ENCODE results near the gene SPATA31C1.
"Not testable (repeated sequence)": the region's sequence is repeated elsewhere in the genome, so short reads cannot be mapped to it uniquely, and the experiment has no call there.

The SPATA31C1 gene

DNA sequence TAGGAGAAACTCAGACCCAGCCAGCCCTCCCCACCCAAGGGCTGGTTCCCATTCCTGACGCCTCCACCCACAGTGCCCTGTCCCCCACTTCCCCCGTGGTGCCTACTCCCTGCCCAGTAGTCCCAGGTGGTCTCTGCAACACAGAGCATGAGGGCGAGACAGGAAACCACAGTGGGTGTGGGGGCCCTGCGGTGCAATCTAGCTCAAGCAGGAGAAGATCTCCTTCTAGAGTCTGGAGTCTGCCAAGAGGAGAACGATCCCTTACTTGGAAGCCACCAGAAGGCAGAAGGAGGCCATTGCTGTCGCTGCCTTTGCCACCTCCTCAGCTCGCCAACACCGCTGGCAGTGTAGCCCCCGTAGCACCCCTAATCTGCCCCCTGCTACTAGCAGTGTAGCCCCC is 20.2 kb downstream of the SPATA31C1 start:
- not testable (repeated sequence) for DNase-seq (ENCODE audit: low read depth in 2 of 2)

DNA sequence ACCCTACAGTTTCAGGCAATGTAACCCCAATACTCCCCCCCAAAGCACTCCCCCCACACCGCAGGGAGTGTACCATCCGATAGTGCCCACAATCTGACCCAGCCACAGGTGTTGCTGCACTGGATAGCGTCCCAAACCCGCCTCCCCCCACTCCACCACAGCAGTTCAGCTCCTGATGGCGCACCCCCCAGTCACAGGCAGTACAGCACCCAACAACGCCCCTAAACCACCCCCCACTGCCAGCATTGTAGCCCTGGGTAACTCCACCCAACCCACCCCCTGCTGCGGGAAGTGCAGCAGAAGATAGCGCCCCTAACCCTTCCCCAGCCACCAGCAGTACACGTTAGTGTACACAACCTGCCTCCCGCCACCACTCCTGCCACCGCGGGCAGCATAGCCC is 20.6 kb downstream of the SPATA31C1 start:
- not testable (repeated sequence) for DNase-seq (ENCODE audit: low read depth in 2 of 2)

DNA sequence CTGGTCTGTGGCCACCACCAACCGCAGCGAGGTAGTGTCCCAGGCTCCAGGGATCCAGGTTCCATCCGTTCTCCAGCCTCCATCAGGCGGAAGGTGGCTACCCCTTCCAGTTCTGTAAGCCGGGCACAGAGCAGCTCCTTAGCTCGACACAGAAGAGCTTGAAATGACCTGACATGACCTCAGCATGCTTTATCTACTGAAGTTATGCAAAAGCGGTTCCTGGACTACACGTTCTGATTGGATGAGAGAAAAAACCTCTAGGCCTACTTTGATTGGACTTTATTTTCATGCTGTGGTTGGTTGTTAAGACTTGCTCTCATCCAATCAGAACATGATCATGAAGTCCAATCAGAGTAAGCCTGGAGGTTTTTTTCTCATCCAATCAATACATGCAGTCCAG is 21.3 kb downstream of the SPATA31C1 start:
- not testable (repeated sequence) for DNase-seq (ENCODE audit: low read depth in 2 of 2)

DNA sequence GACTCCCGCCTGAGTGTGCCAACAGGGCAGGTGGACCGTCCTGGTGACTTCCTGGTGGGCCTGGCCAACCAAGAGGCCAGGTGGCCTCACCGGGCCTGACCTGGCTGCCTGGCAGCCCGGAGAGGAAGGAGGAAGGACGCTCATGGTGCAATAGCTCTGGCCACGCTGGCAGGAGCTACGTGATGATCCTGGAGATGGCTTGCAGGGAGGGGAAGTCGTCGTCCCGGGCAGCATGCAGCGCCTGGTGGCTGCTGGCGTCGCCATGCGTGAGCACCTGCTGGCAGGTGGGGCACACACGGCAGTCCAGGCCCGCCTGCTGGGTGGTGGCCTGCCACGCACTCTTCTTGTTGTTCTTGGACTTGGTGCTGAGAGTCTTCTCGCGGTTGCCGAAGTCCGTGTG is 26.3 kb downstream of the SPATA31C1 start:
- DNase-seq (ENCODE audit: low read depth in 2 of 2), result no peak

DNA sequence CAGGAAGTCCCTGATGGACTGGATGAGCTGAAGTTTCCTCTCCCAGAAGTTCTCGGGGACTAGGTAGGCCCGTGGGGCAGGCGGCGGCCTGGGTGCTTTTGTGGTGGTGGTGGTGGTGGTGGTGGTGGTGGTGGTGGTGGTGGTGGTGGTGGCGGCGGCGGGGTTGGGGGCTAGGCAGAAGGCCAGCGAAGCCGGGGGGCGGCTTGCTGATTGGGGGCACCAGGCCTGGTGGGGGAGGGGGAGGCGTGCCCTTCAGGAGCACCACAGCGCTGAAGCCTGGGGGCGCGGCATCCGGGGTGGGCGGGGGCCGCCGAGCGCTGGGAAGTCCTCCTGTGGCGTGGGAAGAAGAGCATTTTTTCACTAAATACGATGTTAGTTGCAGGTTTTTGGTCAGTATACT is 26.9 kb downstream of the SPATA31C1 start:
- no peak for DNase-seq (ENCODE audit: low read depth in 2 of 2)

DNA sequence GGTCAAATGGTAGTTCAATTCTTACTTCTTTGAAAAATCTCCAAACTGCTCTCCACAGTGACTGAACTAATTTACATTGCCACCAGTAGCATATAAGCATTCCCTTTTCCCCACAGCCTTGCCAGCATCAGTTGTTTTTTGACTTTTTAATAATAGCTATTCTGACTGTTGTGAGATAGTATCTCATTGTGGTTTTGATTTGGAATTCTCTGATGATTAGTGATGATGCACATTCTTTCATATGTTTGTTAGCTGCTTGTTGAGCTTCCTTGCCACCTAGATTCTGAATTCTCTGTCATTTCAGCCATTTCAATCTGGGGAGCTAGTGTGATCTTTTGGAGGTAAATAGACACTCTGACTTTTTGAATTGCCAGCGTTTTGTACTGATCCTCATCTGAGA is 32.5 kb downstream of the SPATA31C1 start:
- no peak for DNase-seq (ENCODE audit: low read depth in 2 of 2)

DNA sequence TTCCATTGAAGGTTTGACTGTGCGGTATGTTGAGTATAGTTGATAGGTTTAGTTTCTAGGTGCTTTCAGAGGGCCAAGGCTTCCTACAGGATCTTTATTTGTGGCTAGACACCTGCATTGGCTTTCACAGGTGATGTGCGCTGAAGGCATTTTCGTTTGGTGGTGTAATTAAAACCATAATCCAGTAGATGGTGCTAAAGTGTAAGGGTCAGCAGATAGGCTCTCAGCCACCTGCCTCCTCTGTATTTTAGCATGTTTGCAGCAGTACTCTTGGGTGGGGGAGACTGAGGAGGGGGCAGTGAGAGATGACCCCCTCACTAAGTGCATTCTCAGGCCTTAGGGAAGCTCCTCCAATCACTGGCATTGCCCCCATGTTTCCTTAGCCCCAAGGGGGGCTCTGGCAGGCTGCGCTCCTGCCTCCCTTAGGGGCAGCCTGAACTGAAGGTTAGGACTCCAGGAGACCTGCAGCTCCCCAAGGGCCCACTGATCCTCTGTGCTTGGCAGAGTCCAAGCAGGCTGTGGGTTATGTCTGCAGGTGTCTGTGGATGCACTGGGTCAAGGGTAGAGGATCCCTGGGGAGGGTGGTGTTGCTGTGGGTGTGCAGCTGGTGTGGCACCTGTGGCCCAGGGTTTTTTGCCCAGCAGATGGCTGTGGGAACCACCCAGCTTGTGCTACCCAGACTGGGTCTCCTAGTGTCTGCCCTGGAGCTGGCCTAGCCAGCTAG is 33.2 kb downstream of the SPATA31C1 start:
- DNase-seq (ENCODE audit: low read depth in 2 of 2), result no peak

DNA sequence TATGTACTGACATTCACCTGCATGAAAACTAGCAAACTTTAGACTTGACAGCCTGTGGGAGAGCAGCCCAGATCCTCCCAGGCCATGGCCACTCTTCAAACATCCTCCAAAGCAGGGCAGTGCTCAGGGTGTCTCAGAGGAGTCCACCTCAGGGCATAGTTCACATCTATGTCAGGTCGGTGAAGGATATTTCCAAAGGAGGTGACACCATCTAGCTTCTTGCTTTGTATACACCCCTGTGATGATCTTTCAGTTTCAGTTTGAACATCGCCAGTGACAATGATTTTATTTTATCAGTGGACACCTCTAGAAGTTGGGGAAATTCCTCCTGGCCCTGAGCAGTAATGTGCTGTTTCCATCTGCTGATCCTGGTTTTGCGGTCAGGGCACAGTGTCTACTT is 36.5 kb downstream of the SPATA31C1 start:
- DNase-seq (ENCODE audit: low read depth in 2 of 2), result no peak

DNA sequence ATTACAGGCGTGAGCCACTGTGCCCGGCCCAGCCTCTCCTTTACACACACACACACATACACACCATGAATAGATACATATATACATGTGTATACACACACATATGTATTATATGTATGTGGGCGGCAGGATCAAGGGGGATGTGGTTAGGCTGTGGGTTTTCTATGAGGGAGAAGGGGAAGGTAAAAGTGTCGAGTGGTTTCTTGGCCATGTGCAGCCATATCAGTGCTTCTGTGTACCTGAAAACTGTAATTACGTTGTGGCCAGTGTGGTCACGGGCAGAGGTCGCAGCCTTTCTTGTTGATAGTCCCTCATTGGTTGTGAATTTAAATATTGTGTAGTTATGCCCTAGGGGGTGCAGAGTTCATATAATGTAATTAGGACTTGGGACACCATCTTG is 40.1 kb downstream of the SPATA31C1 start:
- no peak for DNase-seq (ENCODE audit: low read depth in 2 of 2)

DNA sequence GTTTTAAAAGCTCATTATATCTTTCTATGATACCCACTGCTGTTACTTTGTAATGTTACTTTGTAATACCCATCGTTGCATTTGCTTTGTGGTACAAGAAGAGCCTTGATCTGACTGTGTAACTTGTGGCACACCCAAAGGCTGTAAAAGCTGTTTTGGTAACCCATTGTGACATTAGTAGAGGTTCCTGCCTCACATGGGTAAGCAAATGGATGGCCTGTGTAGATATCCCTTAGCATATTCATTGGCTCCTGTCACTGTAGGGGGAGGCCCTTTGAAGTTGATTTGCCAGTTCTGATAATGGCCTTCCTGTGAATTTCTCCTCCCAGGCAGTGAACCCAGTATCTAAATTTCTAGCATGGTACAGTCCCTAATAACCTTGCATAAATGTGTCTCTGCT is 40.8 kb downstream of the SPATA31C1 start:
- no peak for DNase-seq (ENCODE audit: low read depth in 2 of 2)

DNA sequence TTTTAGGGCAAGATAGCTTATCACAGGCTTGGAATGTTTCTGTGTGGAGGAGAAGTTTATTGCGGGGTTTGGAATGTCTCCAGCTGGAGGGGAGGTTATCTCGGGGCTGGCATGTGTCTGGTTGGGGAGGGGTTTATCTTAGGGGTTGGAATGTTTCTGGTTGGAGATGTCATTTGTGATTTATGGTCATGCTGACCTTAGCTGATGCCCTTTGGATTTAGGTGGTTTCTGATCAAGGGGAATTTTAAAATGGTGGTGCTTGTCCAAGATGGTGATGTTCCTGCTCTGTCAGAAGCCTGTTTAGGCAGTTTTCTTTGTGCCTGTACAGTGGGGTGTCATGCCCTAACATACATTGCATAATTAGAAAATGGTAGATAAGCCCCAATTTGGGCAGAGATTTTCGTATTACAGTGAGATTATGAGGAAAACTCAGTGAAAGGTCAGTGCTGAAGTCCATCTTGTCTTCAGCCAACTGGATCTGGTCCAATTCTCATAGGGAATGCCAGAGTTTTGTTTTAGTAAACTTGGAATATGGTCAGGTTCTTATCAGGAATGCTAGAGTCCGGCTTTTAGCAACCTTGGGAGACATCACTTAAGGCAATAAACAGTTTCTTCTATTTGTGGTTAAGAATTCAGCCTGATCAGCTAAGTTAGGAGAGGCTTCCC is 42.3 kb downstream of the SPATA31C1 start:
- no peak for DNase-seq (ENCODE audit: low read depth in 2 of 2)

DNA sequence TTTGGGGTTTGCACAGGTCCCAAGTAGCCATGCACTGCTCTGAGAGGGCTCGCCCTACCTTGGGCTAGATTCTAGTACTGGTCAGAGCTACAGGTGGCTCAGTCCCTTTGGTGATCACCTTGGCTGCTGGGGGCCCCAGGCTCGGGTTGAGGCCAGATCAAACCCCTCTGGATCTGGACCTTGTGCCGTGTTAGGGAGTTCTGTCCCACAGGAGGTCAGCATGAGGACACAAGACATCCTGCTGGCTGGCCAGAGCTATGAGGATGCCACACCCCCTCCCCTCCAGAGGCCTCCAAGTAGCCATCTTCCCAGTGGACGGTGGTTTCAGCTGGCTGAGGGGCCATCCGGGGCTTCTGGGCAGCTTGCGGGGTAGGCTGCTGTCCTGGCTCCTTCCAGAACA is 46.0 kb downstream of the SPATA31C1 start:
- DNase-seq (ENCODE audit: low read depth in 2 of 2), result no peak

DNA sequence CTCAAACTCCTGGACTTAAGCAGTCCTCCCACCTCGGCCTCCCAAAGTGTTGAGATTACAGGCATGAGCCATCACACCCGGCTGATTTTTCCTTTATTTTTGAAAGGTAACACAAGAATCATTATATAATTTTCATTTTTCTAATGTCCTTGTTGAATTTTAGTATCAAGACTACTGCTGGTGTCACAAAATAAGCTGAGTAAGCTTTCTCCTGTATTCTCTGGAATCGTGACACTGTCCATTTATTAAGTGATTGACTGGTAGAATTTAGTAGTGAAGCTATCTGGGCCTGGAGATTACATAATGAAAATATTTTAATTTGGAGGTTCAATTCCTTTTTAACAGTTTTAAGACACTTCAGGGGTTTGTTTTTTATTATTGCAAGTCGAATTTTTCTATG is 47.1 kb downstream of the SPATA31C1 start:
- DNase-seq (ENCODE audit: low read depth in 2 of 2), result no peak

DNA sequence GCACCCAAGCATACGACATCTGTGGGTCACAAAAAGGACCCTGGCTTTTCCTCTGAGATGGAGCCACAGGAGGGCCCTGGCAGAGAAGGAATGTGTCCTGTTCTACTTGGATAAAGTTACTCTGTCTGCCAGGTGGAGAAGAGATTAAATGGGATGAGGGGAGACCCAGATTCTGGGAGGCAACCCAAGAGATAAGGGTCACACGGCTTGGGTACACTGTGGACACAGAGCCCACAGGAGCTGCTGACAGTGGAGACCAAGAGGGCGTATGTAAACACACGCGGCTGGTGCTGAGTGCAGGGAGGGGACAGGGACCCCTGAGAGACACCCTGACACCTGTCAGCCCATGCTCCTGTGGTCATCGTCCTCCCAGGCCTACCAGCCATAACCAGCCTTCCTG is 50.4 kb downstream of the SPATA31C1 start:
- no peak for DNase-seq (ENCODE audit: low read depth in 2 of 2)

DNA sequence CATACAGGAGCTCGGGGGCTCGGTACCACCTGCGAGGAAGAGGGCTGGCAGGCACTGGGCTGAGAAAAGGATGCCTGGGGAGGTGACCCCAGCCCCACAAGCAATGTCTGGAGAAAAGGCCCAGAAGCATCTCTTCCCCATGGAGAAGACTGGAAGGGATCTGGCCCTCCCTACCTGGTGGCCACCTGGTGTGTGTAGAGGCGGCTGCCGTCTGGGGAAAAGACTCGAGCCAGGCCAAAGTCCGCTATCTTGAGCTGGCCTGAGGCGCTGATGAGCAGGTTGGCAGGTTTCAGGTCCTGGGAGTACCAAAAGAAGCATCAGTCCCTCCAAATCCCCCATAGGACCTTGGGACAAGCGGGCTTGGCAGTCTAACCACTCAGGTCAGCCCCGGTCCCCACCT is 52.8 kb downstream of the SPATA31C1 start:
- no peak for DNase-seq (ENCODE audit: low read depth in 2 of 2)

DNA sequence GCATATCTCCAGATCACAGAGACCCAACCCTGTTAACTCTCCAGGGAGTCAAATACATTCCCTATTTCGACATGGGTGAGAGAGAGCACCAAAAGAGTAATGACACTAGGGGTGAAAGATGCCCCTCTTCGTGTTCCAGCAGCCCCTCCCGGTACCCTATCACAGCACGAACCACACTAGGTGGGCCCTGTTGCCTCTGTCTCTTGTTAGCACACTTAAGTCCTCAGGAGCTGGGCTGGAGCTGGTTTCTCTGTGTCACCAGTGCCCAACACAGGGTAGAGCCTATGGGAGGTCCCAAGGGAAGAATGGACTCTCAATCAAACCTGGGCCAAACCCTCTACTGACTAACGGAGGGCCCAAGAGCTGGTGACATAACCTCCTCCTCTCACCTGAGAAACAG is 55.4 kb downstream of the SPATA31C1 start:
- DNase-seq (ENCODE audit: low read depth in 2 of 2), result no peak

All from stimulated activated CD4-positive, alpha-beta T cell treated with anti-CD3 and anti-CD28 coated beads, Interleukin-15, amount 100 ng/mL, for 48 hours (primary cell).